Liver (tissue), 9 donors: Measurements from ENCODE around the gene HTR4. TPM values are rescaled to one million over a fixed set of nuclear protein-coding genes. Genes with fewer than 3 reads are reported as not detected.
A peak's percentile ranks its signal among the peaks of the same experiment; 100 is the strongest.

Experiments
- DNase-seq: peaks from one replicate; pipeline ENCODE4 v3.0.0-alpha.2; 2017; ENCODE audit warnings: low spot score
- H3K27ac ChIP-seq, 2 donors: one replicate each; pipeline ENCODE4 v1.7.0; 2013; ENCODE audit warnings: inconsistent platforms in 2 of 2, low read length in 2 of 2, control low read depth in 1 of 2, low read depth in 1 of 2, mild to moderate bottlenecking in 1 of 2
- H3K27me3 ChIP-seq, 4 donors: one replicate each; pipeline versions ENCODE4 v1.6.1 to v1.7.0; 2013; ENCODE audit warnings: low read length in 3 of 4, inconsistent platforms in 1 of 4, mild to moderate bottlenecking in 1 of 4, moderate library complexity in 1 of 4; ENCODE audit not compliant: control insufficient read depth in 4 of 4, insufficient read depth in 4 of 4
- H3K36me3 ChIP-seq, 4 donors: one replicate each; pipeline versions ENCODE4 v1.6.1 to v1.7.0; 2013; ENCODE audit warnings: low read length in 3 of 4, mild to moderate bottlenecking in 3 of 4, low read depth in 1 of 4, moderate library complexity in 1 of 4; ENCODE audit not compliant: control insufficient read depth in 4 of 4, insufficient read depth in 3 of 4
- H3K4me1 ChIP-seq, 4 donors: one replicate each; pipeline versions ENCODE4 v1.6.1 to v1.7.0; 2013; ENCODE audit warnings: low read length in 3 of 4, mild to moderate bottlenecking in 3 of 4, moderate library complexity in 1 of 4; ENCODE audit not compliant: control insufficient read depth in 4 of 4, insufficient read depth in 4 of 4
- H3K4me3 ChIP-seq, 3 donors: one replicate each; pipeline versions ENCODE4 v1.6.1 to v1.7.0; 2013; ENCODE audit warnings: low read length in 3 of 3, control low read depth in 1 of 3, low read depth in 1 of 3, mild to moderate bottlenecking in 1 of 3
- H3K9ac ChIP-seq, 2 donors: one replicate each; pipeline ENCODE4 v1.7.0; 2013; ENCODE audit warnings: low read length in 2 of 2, mild to moderate bottlenecking in 2 of 2, moderate library complexity in 2 of 2, control low read depth in 1 of 2, low read depth in 1 of 2
- H3K9me3 ChIP-seq, 4 donors: one replicate each; pipeline versions ENCODE4 v1.6.1 to v1.7.0; 2013; ENCODE audit warnings: low read length in 3 of 4; ENCODE audit not compliant: control insufficient read depth in 4 of 4
- ATF3 ChIP-seq: IDR thresholded peaks from 2 replicates; pipeline ENCODE4 v1.6.1; 2016; ENCODE audit warnings: antibody characterized with exemption
- CTCF ChIP-seq: fragments of 150-350 bp; IDR thresholded peaks from 2 replicates; pipeline ENCODE4 v1.5.1; 2017; ENCODE audit warnings: improper control_type of control experiment, low read depth, low read length; ENCODE audit not compliant: missing input control
- EGR1 ChIP-seq, 2 donors: IDR thresholded peaks; 2 replicates each; pipeline ENCODE4 v1.6.1; 2016 to 2018; ENCODE audit warnings: antibody characterized with exemption in 2 of 2, low read depth in 2 of 2
- FOXA1 ChIP-seq: IDR thresholded peaks from 2 replicates; pipeline ENCODE4 v1.6.1; 2016; ENCODE audit warnings: antibody characterized with exemption
- FOXA2 ChIP-seq: IDR thresholded peaks from 2 replicates; pipeline ENCODE4 v1.6.1; 2016; ENCODE audit warnings: antibody characterized with exemption
- HNF4G ChIP-seq: IDR thresholded peaks from 2 replicates; pipeline ENCODE4 v1.6.1; 2016; ENCODE audit warnings: antibody characterized with exemption
- JUND ChIP-seq, 2 donors: IDR thresholded peaks; 2 replicates each; pipeline ENCODE4 v1.6.1; 2016; ENCODE audit warnings: antibody characterized with exemption in 2 of 2
- RAD21 ChIP-seq, 2 donors: IDR thresholded peaks; 2 replicates each; pipeline ENCODE4 v1.6.1; 2016; ENCODE audit warnings: antibody characterized with exemption in 2 of 2, mild to moderate bottlenecking in 2 of 2
- REST ChIP-seq: IDR thresholded peaks from 2 replicates; pipeline ENCODE4 v1.6.1; 2016; ENCODE audit warnings: antibody characterized with exemption, mild to moderate bottlenecking
- TAF1 ChIP-seq: conservative IDR thresholded peaks from 2 replicates; pipeline ENCODE4 v1.6.1; 2016; ENCODE audit warnings: antibody characterized with exemption, mild to moderate bottlenecking
- YY1 ChIP-seq: IDR thresholded peaks from 2 replicates; pipeline ENCODE4 v1.6.1; 2016; ENCODE audit warnings: antibody characterized with exemption, mild to moderate bottlenecking
- WGBS: extraction: QIAGEN DNeasy Blood & Tissue Kit; methylation state at CpG from one replicate; pipeline ENCODE4 v1.1.7; 2013; 5-methylcytosine and 5-hydroxymethylcytosine counted together
- polyA plus RNA-seq, 2 donors: library from polyadenylated mRNA; stranded (reverse) in 1 of 2; unstranded in 1 of 2; fragments of 200-250 nt in 1 of 2; fragments of >200 nt in 1 of 2; fragmentation: Nextera tagmentation in 1 of 2; extraction: Ambion mirVana in 1 of 2; gene quantifications; one replicate each; pipeline versions ENCODE4 v1.2.1 to v1.2.3, GENCODE V29; 2013 to 2015
- total RNA-seq, 2 donors: library from RNA; depleted of rRNA; stranded (reverse); fragments of >200 nt; gene quantifications; one replicate each; pipeline ENCODE4 v1.2.3, GENCODE V29; 2014
- donor health status: healthy.
- donor health status: healthy.
- donor health status: healthy.
- donor health status: healthy.
- donor health status: healthy.

Gene HTR4
- total and polyA plus RNA-seq, 4 donors, result 0.19 to 2.4 (median 0.98) TPM

- H3K9me3 ChIP-seq, result no peaks in the 10 kb centered on the region
- no peaks in the 10 kb centered on the region for H3K36me3 ChIP-seq
- no peak overlapping the region for H3K4me3 ChIP-seq
- WGBS, result 59% methylated on average over 22 of the region's 22 CpGs
- peak; percentile 59 for DNase-seq
- H3K4me1 ChIP-seq, result no peaks in the 10 kb centered on the region
- no peak for TF ChIP-seq FOXA1
- peak in 1 of 2 donors; percentile 73 for TF ChIP-seq RAD21 (IDR thresholded peaks at IDR 0.05)
- no peak for TF ChIP-seq REST
- peak; percentile 45 for TF ChIP-seq CTCF
- TF ChIP-seq YY1, result peak; percentile 15
- TF ChIP-seq HNF4G, result no peak
- no peak for TF ChIP-seq TAF1
- no peak for TF ChIP-seq ATF3
- TF ChIP-seq JUND (IDR thresholded peaks at IDR 0.05), result no peak
- no peak overlapping the region for H3K27ac ChIP-seq
- H3K9ac ChIP-seq, result no peak overlapping the region
- no peaks in the 10 kb centered on the region for H3K27me3 ChIP-seq
These were observed 171.4 kb downstream of the HTR4 start for GRCh38 chr5:148482697-148483462.

- Histone ChIP-seq H3K36me3 (no peaks in the 10 kb centered on the region), H3K9ac (no peak overlapping the region), H3K4me3 (no peak overlapping the region), H3K27me3 (no peaks in the 10 kb centered on the region), H3K27ac (no peak overlapping the region), H3K4me1 (no peaks in the 10 kb centered on the region), H3K9me3 (no peaks in the 10 kb centered on the region)
- WGBS, result 75% methylated on average over 7 of the region's 7 CpGs
- no peak for DNase-seq
- TF ChIP-seq TAF1 (no peak), ATF3 (no peak), HNF4G (no peak), EGR1 (IDR thresholded peaks at IDR 0.05; ENCODE audit: low read depth in 2 of 2) (no peak), JUND (IDR thresholded peaks at IDR 0.05) (no peak), FOXA2 (no peak), CTCF (no peak), RAD21 (IDR thresholded peaks at IDR 0.05) (no peak)
These were observed 172.1 kb downstream of the HTR4 start for GRCh38 chr5:148482196-148482595.
